Thyroid gland (tissue), 4 donors: ENCODE data around the gene ILKAP.

Experiments
- CTCF ChIP-seq, 6 experiments: fragments of 200-600 bp in 3 of 6; fragments of 450-650 bp in 3 of 6; sonication (generic) in 3 of 6; IDR thresholded peaks; one replicate each; pipeline ENCODE4 v1.5.1; 2016 to 2019; ENCODE audit warnings: antibody characterized with exemption in 6 of 6, mild to moderate bottlenecking in 2 of 6, inconsistent platforms in 1 of 6, moderate library complexity in 1 of 6
- POLR2A ChIP-seq, 2 donors: fragments of 450-650 bp; IDR thresholded peaks; one replicate each; pipeline ENCODE4 v1.6.1; 2017; ENCODE audit warnings: antibody characterized with exemption in 2 of 2, mild to moderate bottlenecking in 2 of 2, moderate library complexity in 1 of 2

- TF ChIP-seq CTCF (IDR thresholded peaks at IDR 0.05) (no peak), POLR2A (IDR thresholded peaks at IDR 0.05) (no peak)
Measured at GRCh38 chr2:238225121-238225520, 21.6 kb upstream of the ILKAP start.
